Measurements from ENCODE around the gene UBL4A.

The UBL4A gene

GRCh38 chrX:154458116-154458953 lies 28.1 kb downstream of the UBL4A start, which contains the start of gene PLXNA3:
TSS of gene PLXNA3 (plus strand) at chrX:154458281. CDS start at chrX:154460184, 1,903 bp downstream.
- Histone ChIP-seq H3K27ac (no peak within 1 kb of the TSS), H3K9ac (no peak within 1 kb of the TSS)

GRCh38 chrX:154457491-154458115 lies 28.8 kb downstream of the UBL4A start:
- H3K79me2 ChIP-seq = no peaks in the 10 kb centered on the region
- no peaks in the 10 kb centered on the region for H3K4me1 ChIP-seq
- no peaks in the 10 kb centered on the region for H3K27me3 ChIP-seq (ENCODE audit: control insufficient read depth, insufficient read depth, low read length)
- H3K9me3 ChIP-seq (ENCODE audit: control insufficient read depth, low read length) = no peaks in the 10 kb centered on the region
- peak overlapping the region; percentile 60 for H2AFZ ChIP-seq
- peak overlapping the region; percentile 51 for H3K4me2 ChIP-seq (ENCODE audit: low read length)
- peak overlapping the region; percentile 31 for H3K4me3 ChIP-seq (ENCODE audit: low read depth, low read length)
- TF ChIP-seq CTCF (IDR thresholded peaks at IDR 0.05) = no peak
- H3K27ac ChIP-seq = no peak overlapping the region
- H3K9ac ChIP-seq = no peak overlapping the region
- H3K36me3 ChIP-seq (ENCODE audit: control insufficient read depth, insufficient read depth, low read length) = no peaks in the 10 kb centered on the region

More at GRCh38 chrX:154458116-154458953, 28.1 kb downstream of the UBL4A start, which contains the start of gene PLXNA3:
- H3K36me3 ChIP-seq (ENCODE audit: control insufficient read depth, insufficient read depth, low read length) = no peaks in the 10 kb centered on the region
- TF ChIP-seq CTCF (IDR thresholded peaks at IDR 0.05) = no peak
- H2AFZ ChIP-seq = peak within 1 kb of the TSS; percentile 60
- no peaks in the 10 kb centered on the region for H3K27me3 ChIP-seq (ENCODE audit: control insufficient read depth, insufficient read depth, low read length)
- peak within 1 kb of the TSS; percentile 51 for H3K4me2 ChIP-seq (ENCODE audit: low read length)
- peak within 1 kb of the TSS; percentile 31 for H3K4me3 ChIP-seq (ENCODE audit: low read depth, low read length)
- H3K79me2 ChIP-seq = no peaks in the 10 kb centered on the region
- no peaks in the 10 kb centered on the region for H3K9me3 ChIP-seq (ENCODE audit: control insufficient read depth, low read length)
- no peaks in the 10 kb centered on the region for H3K4me1 ChIP-seq

GRCh38 chrX:154452823-154453222 lies 33.6 kb downstream of the UBL4A start:
- Histone ChIP-seq H3K9me3 (ENCODE audit: control insufficient read depth, low read length) (no peaks in the 10 kb centered on the region), H3K27ac (no peak overlapping the region), H3K27me3 (ENCODE audit: control insufficient read depth, insufficient read depth, low read length) (no peaks in the 10 kb centered on the region), H2AFZ (no peak overlapping the region), H3K36me3 (ENCODE audit: control insufficient read depth, insufficient read depth, low read length) (no peaks in the 10 kb centered on the region), H3K79me2 (no peaks in the 10 kb centered on the region), H3K4me1 (no peaks in the 10 kb centered on the region), H3K9ac (no peak overlapping the region), H3K4me3 (ENCODE audit: low read depth, low read length) (no peak overlapping the region), H3K4me2 (ENCODE audit: low read length) (no peak overlapping the region)
- TF ChIP-seq CTCF (IDR thresholded peaks at IDR 0.05) = peak; percentile 36

- Histone ChIP-seq H3K9ac (no peak overlapping the region), H3K4me2 (ENCODE audit: low read length) (no peak overlapping the region), H3K9me3 (ENCODE audit: control insufficient read depth, low read length) (no peaks in the 10 kb centered on the region), H3K27me3 (ENCODE audit: control insufficient read depth, insufficient read depth, low read length) (no peaks in the 10 kb centered on the region), H2AFZ (no peak overlapping the region), H3K36me3 (ENCODE audit: control insufficient read depth, insufficient read depth, low read length) (no peaks in the 10 kb centered on the region), H3K79me2 (no peaks in the 10 kb centered on the region), H3K27ac (no peak overlapping the region), H3K4me1 (no peaks in the 10 kb centered on the region), H3K4me3 (ENCODE audit: low read depth, low read length) (no peak overlapping the region)
- no peak for TF ChIP-seq CTCF (IDR thresholded peaks at IDR 0.05)
Observed at GRCh38 chrX:154450312-154450711, 36.1 kb downstream of the UBL4A start.

All from parathyroid adenoma (tissue), 2 donors.